HG02588 (cell line): ENCODE results near the gene DNAJB1.

Source experiments
- ATAC-seq: cut with Tn5 transposase; IDR thresholded peaks from one replicate; pipeline ENCODE4 v1.9.1; 2021; ENCODE audit warnings: mild to moderate bottlenecking, moderate library complexity; ENCODE audit not compliant: unreplicated experiment

DNAJB1 gene

GRCh38 chr19:14497228-14497921, 20.8 kb downstream of the DNAJB1 start:
- ATAC-seq, result no peak

DNA sequence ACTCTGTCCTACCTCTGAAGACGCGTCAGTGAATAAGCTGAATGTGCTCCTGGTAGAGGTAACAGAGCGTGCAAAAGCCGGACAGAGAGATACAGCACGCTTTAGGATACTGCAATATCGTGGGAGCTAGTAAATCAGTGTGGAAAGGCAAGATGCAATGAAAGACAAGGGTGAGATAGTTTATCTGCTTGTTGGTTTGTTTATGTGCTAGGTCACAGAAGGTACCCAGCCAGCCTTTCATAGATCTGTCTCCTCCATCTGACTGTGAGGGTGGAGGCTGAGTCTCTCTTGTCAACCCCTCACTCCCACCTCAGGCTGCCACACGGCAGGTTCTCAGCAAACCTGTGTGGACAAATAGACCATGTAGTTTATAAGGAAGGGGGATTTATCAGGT, 21.4 kb downstream of the DNAJB1 start:
- no peak for ATAC-seq

GRCh38 chr19:14496029-14496833, 22.0 kb downstream of the DNAJB1 start, which contains the start of gene GIPC1:
Gene GIPC1 (minus strand): TSS chr19:14496127. CDS start chr19:14482976, 13,151 bp downstream.
- ATAC-seq, result peak; percentile 77

DNA sequence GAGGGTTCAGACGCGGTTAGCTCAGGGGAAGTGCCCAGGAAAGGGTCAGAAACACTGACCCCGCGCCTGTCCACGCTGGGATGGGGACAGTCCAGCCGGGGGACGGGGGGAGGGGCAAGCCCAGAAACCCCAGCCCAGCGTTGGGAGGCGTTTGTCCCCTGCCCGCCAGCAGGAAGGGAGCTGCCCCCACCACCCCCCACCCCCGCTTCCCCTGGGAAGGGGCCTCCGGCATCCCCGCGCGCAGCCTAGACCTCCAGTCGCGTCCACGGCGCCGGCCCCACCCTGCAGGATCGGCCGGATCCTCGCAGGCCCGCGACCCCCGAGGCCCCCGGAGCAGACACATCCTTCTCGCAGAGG, 22.5 kb downstream of the DNAJB1 start:
- ATAC-seq, result no peak

GRCh38 chr19:14494910-14495671, 23.1 kb downstream of the DNAJB1 start:
- no peak for ATAC-seq

GRCh38 chr19:14494411-14494810, 23.8 kb downstream of the DNAJB1 start:
- ATAC-seq, result no peak

GRCh38 chr19:14492756-14493337, 25.4 kb downstream of the DNAJB1 start:
- no peak for ATAC-seq

DNA sequence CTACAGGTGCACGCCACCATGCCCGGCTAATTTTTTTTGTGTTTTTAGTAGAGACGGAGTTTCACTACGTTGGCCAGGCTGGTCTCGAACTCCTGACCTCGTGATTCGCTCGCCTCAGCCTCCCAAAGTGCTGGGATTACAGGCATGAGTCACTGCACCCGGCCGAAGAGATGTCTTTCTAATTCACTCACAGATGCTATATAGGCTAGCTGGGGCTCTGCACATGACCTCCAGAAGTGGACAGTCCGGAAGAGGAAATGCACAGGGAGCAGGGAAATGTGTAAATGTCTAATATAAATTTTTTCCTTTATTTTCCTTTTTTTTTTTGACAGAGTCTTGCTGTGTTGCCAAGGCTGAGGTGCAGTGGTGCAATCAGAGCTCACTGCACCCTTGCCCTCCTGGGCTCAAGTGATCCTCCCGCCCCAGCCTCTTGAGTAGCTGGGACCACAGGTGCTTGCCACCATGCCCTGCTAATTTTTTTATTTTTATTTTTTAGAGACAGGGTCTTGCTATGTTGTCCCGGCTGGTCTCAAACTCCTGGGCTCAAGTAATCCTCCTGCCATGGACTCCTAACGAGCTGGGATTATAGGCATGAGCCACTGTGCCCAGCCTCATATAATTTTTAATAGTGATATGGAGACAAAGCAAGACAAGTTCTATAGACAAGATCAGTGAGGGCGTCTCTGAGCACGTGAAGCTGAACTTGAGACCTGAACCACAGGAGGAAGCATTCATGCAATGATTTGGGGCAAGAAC, 30.6 kb downstream of the DNAJB1 start:
- no peak for ATAC-seq

GRCh38 chr19:14482172-14482941, 35.8 kb downstream of the DNAJB1 start:
- no peak for ATAC-seq

DNA sequence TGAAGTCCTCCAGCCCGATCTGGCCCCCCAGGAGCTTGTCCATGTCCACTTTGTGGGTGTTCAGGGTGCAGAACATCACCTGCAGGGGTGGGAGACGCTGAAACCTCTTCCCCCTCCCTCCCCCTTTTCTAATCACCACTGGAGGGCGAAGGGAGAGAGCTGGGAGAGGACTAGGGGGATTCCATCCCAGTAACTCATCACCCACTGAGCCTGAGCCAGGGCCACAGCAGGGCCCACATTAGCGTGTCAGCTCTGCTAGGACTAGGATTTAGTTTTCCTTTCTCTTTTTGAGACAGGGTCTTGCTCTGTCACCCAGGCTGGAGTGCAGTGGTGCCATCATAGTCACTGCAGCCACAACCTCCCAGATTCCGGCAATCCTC, 37.5 kb downstream of the DNAJB1 start:
- ATAC-seq, result no peak

GRCh38 chr19:14479975-14480699, 38.1 kb downstream of the DNAJB1 start:
- ATAC-seq, result no peak

DNA sequence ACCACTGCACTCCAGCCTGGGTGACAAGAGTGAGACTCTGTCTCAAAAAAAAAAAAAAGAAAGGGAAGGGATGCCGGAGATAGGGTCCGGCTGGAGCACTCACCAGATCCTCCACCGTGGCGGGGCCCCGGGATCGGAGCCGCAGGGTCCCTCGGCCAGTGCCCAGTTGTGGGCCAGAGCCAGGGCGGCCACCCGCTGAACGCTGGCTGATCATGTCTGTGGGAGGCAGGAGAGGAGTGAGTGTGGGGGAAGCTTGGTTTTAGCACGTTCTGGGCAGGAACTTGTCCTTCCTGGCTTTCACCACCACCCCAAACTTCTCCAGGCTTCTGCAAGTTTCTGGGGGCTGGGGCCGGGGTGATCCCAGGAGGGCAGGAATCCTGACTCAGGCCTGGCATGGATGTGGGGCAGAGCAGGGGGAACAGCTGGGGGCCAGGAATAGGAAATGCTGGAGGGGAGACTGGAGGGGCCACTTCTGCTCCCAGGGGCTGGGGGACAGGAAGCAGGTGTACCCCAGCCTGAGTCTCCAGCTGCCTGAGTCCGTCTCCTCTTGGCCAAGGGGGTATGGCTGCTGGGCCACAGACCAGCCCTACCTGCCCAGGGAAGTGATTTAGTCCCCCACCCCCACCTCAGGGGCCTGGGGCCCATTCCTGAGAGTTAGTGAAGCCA, 38.8 kb downstream of the DNAJB1 start:
- ATAC-seq, result no peak

- no peak for ATAC-seq
Measured at GRCh38 chr19:14478113-14478545, 40.1 kb downstream of the DNAJB1 start.

GRCh38 chr19:14477418-14478112, 40.6 kb downstream of the DNAJB1 start:
- ATAC-seq, result no peak

- no peak for ATAC-seq
Measured at GRCh38 chr19:14476673-14477401, 41.4 kb downstream of the DNAJB1 start.

DNA sequence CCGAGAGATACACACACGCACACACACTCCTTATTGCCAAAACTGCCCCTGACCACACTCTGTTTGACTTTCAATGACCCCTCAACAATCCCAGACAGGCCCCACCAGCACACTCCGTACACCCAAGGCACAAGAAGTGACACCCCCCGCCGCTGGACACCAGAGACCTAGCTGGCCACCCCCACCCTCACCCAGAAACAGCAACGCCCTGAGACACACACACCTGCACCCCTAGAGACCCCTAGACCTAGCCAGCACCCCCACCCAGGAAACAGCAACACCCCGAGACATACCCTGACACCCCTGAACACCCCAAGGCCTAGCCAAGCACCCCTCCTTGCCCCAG, 41.9 kb downstream of the DNAJB1 start:
- no peak for ATAC-seq
